ENCODE results near the gene SIM1. TPM values are rescaled to one million over a fixed set of nuclear protein-coding genes. Genes with fewer than 3 reads are reported as not detected.

Gene SIM1
- polyA plus RNA-seq, 1 experiment: 32.9 TPM

- CTCF ChIA-PET: interaction anchor here (0.7 kb wide), 1 partner anchor 15 kb away, joined by 3 read pairs; no protein-coding TSS in a partner anchor
These were observed 25.3 kb upstream of the SIM1 start for GRCh38 chr6:100490065-100490464.

GRCh38 chr6:100488244-100488643, 23.5 kb upstream of the SIM1 start:
- no peak for TF ChIP-seq CTCF (IDR thresholded peaks at IDR 0.05; ENCODE audit: insufficient read depth, low read depth, low read length)
- no peak for DNase-seq (ENCODE audit: low read depth)
- no peak overlapping the region for H3K4me3 ChIP-seq (ENCODE audit: low read depth, low read length)
- CTCF ChIA-PET: interaction anchor here (1.2 kb wide), 1 partner anchor 17 kb away, joined by 3 read pairs; no protein-coding TSS in a partner anchor
- no peaks in the 10 kb centered on the region for H3K27me3 ChIP-seq (ENCODE audit: control insufficient read depth, insufficient read depth, low read length)
- POLR2A ChIA-PET: no interaction called here
- no peaks in the 10 kb centered on the region for H3K36me3 ChIP-seq (ENCODE audit: control insufficient read depth, insufficient read depth, low read length)

More at GRCh38 chr6:100490065-100490464, 25.3 kb upstream of the SIM1 start:
- no peak for TF ChIP-seq CTCF (IDR thresholded peaks at IDR 0.05; ENCODE audit: insufficient read depth, low read depth, low read length)
- Histone ChIP-seq H3K27me3 (ENCODE audit: control insufficient read depth, insufficient read depth, low read length) (no peaks in the 10 kb centered on the region), H3K36me3 (ENCODE audit: control insufficient read depth, insufficient read depth, low read length) (no peaks in the 10 kb centered on the region), H3K4me3 (ENCODE audit: low read depth, low read length) (no peak overlapping the region)
- no peak for DNase-seq (ENCODE audit: low read depth)
- POLR2A ChIA-PET: no interaction called here

- ChIA-PET CTCF (interaction anchor here (0.6 to 1.9 kb wide), 4 partner anchors 17 to 383 kb away, joined by 3 to 7 read pairs (median 4); no protein-coding TSS in a partner anchor), POLR2A (no interaction called here)
- Histone ChIP-seq H3K36me3 (ENCODE audit: control insufficient read depth, insufficient read depth, low read length) (no peaks in the 10 kb centered on the region), H3K27me3 (ENCODE audit: control insufficient read depth, insufficient read depth, low read length) (no peaks in the 10 kb centered on the region), H3K4me3 (ENCODE audit: low read depth, low read length) (no peak overlapping the region)
- TF ChIP-seq CTCF (IDR thresholded peaks at IDR 0.05; ENCODE audit: insufficient read depth, low read depth, low read length): no peak
- DNase-seq (ENCODE audit: low read depth): no peak
These were observed 22.9 kb upstream of the SIM1 start for GRCh38 chr6:100487638-100488037.

GRCh38 chr6:100485268-100485667, 20.5 kb upstream of the SIM1 start:
- no peaks in the 10 kb centered on the region for H3K36me3 ChIP-seq (ENCODE audit: control insufficient read depth, insufficient read depth, low read length)
- no peak for DNase-seq (ENCODE audit: low read depth)
- no peak overlapping the region for H3K4me3 ChIP-seq (ENCODE audit: low read depth, low read length)
- TF ChIP-seq CTCF (IDR thresholded peaks at IDR 0.05; ENCODE audit: insufficient read depth, low read depth, low read length): no peak
- ChIA-PET POLR2A (no interaction called here), CTCF (interaction anchor here (1.4 kb wide), 1 partner anchor 378 kb away, joined by 5 read pairs; no protein-coding TSS in a partner anchor)
- H3K27me3 ChIP-seq (ENCODE audit: control insufficient read depth, insufficient read depth, low read length): no peaks in the 10 kb centered on the region

GRCh38 chr6:100484474-100484873, 19.8 kb upstream of the SIM1 start:
- Histone ChIP-seq H3K4me3 (ENCODE audit: low read depth, low read length) (no peak overlapping the region), H3K27me3 (ENCODE audit: control insufficient read depth, insufficient read depth, low read length) (no peaks in the 10 kb centered on the region), H3K36me3 (ENCODE audit: control insufficient read depth, insufficient read depth, low read length) (no peaks in the 10 kb centered on the region)
- CTCF ChIA-PET: interaction anchor here (1.4 kb wide), 1 partner anchor 377 kb away, joined by 5 read pairs; no protein-coding TSS in a partner anchor
- POLR2A ChIA-PET: no interaction called here
- no peak for DNase-seq (ENCODE audit: low read depth)
- TF ChIP-seq CTCF (IDR thresholded peaks at IDR 0.05; ENCODE audit: insufficient read depth, low read depth, low read length): no peak

Data from BJ (cell line).